Measurements from ENCODE around the gene DAPK2.
"Not testable (repeated sequence)": the region's sequence is repeated elsewhere in the genome, so short reads cannot be mapped to it uniquely, and the experiment has no call there.

DAPK2 gene

DNA sequence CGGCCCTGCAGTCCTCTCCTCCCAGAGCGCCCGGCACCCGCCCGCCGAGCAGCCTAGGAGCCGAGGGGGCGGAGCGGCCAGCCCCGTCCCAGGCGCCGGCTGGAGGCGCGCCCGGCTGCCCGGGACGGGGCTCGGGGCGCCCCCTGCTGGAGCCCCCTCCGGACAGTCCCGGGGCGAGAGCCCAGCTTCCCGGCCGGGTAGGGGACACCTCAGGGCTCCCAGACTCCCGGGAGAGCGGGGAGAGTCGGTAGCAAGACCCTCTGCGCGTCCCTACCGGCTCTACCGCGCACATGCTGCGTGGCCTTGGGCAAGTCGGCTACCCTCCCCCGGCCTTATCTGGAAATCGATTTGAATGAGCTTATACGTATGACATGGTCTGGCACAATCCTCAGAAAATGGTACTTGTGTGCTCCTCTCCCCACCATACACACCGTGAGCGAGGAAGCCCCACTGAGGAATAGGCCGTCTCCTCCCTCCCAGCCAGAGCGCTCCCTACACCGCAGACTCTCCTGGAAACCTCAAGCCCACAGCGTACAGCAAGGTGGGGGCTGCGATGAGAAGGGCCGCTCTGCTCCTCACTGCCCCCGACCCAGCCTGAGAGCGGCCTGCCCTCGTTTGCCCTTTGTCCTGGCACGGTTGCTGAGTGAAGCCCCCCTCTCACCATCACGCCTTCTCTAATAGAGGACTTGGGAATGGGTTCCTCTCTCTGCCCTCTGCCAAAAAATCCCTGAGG is at the start of gene DAPK2:
Gene DAPK2, minus strand, starts transcription at position 65 of the 733 bp plus-strand sequence. CDS start 6,224 bp downstream, outside the sequence.
- H3K4me3 ChIP-seq (ENCODE audit: low read depth, low read length), result peak within 1 kb of the TSS; percentile 46
- DNase-seq (ENCODE audit: low read depth), result no peak

DNA sequence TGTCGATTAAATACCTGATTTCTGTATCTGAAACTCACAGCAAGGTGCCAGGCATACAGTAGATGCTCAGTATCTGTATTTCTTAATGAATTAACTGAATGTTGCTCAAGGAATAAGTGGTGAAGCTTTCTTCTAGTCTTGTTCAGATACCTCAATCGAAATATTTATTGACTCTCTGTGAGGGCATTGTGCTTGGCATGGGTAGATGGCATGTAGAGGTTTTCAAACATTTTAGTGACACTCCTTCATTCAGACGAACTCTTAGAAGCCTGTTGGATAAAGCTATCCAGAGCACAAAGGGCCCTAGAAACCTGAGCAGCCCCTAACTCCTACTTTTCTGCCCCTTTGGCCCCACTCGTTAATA is 49.1 kb upstream of the DAPK2 start:
- DNase-seq (ENCODE audit: low read depth), result no peak
- peak overlapping the region; percentile 80 for H3K4me3 ChIP-seq (ENCODE audit: low read depth, low read length)

DNA sequence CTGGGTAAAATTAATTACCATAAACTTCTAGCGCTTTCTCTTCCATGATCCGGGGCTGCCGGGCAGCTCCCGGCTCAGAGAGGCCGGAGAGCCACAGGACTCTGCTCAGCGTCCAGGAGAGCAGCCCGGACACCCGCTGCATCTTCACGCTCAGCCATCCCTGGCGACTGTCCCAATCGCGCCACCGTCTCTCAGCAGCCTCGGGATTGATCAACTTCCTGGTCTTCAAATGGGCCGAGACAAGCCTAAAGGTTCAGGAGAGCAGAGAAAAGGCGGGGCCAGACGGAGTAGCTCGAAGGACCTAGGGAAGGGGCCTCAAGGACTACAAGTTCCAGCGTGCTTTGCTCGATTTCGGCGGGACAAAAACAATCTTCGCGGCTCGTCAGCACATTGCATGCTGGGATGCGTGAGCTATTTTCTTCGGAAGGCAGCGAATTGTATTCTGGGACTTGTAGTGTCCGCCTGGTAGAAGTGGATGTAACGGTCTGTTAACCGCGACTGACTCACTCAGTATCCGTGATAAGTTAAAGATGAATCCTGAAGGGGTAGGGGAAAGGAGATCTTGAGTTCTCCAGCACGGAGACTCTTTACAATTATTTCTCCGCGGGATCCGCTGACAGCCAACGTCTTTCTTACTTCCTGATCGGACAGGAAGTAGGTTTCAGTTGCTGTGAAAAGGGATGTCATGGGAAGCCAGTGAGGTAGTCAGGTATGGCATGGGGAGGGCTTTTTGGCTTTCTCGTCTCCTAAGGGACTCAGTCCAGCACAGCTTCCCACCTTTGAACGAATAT is 47.5 kb upstream of the DAPK2 start, which contains the start of gene CIAO2A:
Gene CIAO2A, minus strand, starts transcription at position 212 of the 791 bp plus-strand sequence. Its CDS starts 70 bp downstream, at position 142.
- H3K4me3 ChIP-seq (ENCODE audit: low read depth, low read length), result peak within 1 kb of the TSS; percentile 73
- peak; percentile 92 for DNase-seq (ENCODE audit: low read depth)

- H3K4me3 ChIP-seq (ENCODE audit: low read depth, low read length), result peak overlapping the region; percentile 73
- no peak for DNase-seq (ENCODE audit: low read depth)
Observed at GRCh38 chr15:64092864-64093626, 46.8 kb upstream of the DAPK2 start.

DNA sequence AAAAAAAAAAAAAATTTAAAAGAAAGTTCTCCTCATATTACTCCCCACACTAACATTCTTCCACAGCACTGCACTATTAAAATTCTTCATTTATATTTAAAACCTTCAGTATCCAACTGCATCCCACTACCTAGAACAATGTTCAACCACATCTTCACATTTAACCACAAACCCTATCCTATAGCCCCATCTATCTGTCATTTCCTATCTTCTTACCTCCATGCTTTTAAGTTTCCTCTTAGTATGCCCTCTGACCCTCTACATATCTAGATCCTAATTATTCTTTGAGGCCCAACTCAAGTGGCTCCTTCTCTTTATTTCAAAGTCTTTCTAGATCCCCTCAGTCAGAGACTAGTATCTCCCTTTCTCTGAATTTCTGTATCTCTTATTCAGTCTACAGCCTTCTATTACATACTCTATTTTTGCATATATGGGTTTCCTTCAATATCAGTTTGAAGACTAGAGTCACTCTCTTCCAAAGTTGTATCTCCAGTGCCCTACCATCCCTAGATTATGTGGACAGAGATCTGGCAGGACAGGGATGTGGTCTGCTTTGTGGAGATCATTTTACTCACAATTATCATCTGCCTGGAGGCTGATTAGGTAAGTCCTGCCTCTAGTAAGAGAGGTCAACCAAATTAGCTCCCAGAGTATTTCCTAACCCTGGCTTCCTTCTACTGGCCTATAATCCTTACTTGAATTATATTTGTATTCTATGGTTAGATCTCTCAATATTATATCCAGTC is 46.0 kb upstream of the DAPK2 start:
- H3K4me3 ChIP-seq (ENCODE audit: low read depth, low read length), result peak overlapping the region; percentile 73
- no peak for DNase-seq (ENCODE audit: low read depth)

DNA sequence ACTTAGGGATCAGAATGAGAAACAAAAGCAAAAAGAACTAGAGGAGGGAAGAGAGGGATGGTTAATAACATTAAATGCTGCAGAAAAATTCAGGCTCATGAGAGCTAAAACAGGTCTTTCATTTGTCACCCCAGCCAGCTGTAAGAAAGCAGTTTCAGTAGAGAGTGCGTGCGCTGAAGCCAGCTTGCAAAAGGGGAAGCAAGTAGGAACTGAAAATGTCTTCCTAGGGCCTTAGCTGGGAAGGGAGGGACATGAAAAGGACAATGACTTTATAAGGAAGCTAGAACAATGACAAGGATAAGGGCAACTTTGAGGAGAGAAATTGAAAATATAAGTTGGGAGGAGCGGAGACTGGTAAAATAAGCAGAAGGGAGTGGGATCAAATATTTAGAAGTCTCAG is 44.2 kb upstream of the DAPK2 start:
- no peak for DNase-seq (ENCODE audit: low read depth)
- no peak overlapping the region for H3K4me3 ChIP-seq (ENCODE audit: low read depth, low read length)

DNA sequence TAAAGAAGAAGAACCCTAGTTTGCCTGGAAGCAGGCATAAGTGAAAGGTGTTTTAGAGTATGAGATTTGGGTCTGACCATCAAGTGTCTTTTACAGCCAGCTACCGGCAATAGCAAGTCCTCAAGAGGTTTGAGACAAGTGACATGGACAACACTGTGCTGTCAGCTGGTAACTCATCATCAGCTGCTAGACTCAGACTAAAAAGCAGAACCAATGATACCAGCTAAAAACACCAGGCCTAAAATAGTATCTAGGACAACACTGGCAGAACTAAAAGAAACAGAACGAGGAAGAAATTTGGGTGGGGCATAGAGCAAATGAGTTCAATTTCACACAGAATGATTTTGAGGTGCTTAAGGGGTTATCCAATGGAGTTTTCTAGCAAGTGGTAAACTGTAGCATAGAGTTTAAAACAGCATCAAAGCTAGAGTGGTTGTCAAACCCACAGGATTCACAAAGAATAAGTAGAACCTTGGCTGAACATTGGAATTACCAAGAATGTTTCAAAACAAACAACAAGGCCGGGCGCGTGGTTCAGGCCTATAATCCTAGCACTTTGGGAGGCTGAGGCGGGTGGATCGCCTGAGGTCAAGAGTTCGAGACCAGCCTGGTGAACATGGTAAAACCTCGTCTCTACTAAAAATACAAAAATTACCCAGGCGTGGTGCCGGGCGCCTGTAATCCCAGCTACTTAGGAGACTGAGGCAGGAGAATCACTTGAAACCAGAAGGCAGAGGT is 43.4 kb upstream of the DAPK2 start:
- no peak for DNase-seq (ENCODE audit: low read depth)
- H3K4me3 ChIP-seq (ENCODE audit: low read depth, low read length), result no peak overlapping the region

- DNase-seq (ENCODE audit: low read depth), result no peak
- H3K4me3 ChIP-seq (ENCODE audit: low read depth, low read length), result no peak overlapping the region
Observed at GRCh38 chr15:64082757-64083156, 36.5 kb upstream of the DAPK2 start.

DNA sequence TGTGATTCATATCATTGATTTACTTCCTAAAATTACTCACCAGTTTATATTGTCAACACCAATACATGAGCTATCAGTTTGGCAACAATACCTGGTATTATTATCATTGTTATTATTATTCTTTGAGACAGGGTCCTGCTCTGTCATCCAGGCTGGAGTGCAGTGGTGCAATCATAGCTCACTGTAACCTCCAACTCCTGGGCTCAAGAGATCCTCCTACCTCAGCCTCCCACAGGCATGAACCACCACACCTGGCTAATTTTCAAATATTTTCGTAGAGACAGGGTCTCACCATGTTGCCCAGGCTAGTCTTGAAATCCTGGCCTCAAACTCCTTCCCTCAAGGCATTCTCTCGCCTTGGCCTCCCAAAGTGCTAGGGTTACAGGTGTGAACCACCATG is 27.2 kb upstream of the DAPK2 start:
- not testable (repeated sequence) for H3K4me3 ChIP-seq (ENCODE audit: low read depth, low read length); DNase-seq (ENCODE audit: low read depth)

DNA sequence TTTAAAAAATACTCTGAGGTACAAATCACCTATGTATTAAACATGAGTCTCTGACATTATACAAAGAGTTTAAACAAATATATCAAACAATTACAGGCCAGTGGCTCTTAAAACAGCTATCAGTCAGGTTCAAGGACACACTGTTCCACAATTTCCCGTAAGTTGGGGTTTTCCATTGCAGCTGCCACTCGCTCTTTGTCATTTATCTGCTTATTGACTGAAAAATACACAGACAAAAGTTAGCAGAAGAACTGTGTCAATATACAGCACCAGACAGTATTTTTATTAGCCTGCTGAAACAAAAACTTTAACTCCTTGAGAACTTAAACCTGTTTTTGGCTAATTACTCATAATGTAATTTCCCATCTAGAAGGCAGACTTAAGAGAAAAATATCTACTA is 26.5 kb upstream of the DAPK2 start:
- no peak overlapping the region for H3K4me3 ChIP-seq (ENCODE audit: low read depth, low read length)
- no peak for DNase-seq (ENCODE audit: low read depth)

DNA sequence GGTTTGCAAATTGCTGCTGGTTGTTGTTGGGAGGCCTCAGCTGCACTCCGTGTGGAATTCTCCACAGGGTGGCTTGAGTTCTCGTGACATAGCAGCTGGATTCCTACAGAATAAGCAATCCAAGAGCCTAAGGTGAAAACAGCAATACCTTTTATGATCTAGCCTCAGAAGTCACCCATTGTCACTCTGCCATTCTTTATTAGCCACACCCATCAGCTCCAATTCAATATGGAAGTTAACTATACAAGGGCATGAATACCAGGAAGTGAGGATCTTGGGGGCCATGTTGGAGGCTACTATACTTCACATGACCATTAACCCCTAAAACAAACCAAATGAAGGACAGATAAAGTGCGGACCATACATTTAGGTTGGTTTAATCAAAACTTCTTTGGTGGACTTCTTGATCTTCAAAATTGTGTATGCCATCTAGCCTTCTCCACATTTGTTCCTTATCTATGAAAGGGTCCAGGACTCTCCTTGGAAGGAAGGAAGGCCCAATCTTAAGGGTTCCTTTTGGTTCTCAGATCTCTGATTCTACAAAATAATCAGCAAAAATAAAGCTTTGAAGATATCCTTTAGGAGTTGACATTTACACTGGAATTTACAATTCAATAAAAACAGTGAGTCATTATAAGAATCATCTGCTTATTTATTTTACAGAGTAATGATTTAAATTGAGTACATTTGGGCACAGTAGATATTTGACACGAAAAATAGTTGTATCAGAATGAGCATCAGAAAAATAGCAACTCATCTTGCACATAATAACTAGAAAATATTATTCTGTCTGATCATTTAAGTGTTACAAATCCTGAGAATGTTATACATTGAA is 25.9 kb upstream of the DAPK2 start:
- DNase-seq (ENCODE audit: low read depth), result no peak
- H3K4me3 ChIP-seq (ENCODE audit: low read depth, low read length), result no peak overlapping the region

DNA sequence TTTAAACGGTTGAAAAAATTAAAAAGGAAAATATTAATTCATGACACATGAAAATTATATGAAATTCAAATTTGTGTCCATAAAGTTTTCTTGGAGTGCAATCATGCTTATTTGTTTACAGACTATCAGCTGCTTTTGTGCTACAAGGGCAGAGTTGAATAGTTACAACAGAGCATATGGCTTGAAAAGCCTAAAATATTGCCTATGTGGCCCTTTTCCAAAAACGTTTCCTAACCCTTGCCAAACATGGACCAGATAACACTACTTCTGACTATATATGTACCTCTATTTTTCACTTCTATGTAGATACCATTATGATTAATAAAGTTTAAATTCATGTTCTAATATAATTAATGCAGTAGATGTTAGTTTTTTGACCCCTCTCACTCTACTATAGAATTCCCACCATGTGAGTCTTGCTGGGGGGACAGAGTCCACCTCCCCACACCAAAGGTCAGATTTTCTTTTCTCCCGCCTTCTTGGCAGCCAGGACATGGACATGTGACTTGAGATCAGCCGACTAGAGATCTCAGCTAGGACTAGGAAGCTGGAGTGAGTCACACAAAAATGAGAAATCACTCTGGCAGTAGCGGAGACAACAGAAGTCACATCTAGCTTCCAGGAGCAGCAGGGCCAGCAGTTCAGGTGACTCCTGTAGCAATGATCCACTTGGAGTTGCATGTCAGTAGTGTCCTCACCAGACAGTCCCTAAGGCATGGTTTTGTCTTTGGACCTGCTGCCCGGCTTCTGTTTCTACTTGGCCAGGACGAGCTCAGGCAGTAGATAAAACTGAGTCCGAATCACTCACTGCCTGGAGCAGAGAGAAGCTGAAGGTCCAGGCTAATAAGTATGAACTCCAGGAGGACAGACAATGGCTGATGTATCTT is 24.9 kb upstream of the DAPK2 start:
- DNase-seq (ENCODE audit: low read depth), result peak; percentile 51
- no peak overlapping the region for H3K4me3 ChIP-seq (ENCODE audit: low read depth, low read length)

DNA sequence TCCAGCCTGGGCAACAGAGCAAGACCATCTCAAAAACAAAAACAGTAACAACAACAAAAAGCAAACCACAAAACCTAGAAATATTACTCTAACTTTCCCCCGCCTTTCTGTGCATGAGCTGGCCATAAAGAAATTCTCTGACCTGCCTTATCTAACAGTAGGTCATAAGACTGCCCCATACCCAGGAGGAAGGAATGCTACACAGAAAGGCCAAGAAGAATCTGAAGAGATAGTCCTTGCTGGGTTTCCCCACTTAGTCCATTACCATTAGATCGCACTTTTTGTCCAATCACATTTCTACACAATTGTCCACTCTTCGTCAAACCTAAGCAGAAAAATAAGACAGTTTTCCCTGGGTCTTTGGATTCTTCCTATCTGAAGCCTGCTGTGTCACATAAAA is 23.8 kb upstream of the DAPK2 start:
- no peak for DNase-seq (ENCODE audit: low read depth)
- H3K4me3 ChIP-seq (ENCODE audit: low read depth, low read length), result no peak overlapping the region

DNA sequence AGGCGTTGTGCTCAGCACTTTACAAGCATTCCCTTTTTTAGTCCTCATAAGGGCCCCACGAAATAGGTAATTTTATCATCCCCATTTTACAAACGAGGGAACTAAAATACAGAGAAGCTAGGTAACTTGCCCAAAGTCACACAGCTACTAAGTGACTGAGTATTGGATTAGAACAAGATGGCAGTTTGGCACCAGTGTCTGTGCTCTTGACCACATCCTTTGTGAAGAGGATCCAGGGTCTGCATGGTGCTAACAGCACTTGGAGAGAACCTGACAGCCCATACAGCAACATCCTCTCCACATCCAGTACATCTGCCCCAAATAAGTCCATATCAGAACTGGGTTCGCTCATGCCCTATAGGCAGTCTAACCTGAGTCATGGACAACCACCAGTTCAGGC is 21.8 kb upstream of the DAPK2 start:
- no peak for DNase-seq (ENCODE audit: low read depth)
- H3K4me3 ChIP-seq (ENCODE audit: low read depth, low read length), result no peak overlapping the region

- no peak for DNase-seq (ENCODE audit: low read depth)
- no peak overlapping the region for H3K4me3 ChIP-seq (ENCODE audit: low read depth, low read length)
Observed at GRCh38 chr15:64067564-64068030, 21.3 kb upstream of the DAPK2 start.

DNA sequence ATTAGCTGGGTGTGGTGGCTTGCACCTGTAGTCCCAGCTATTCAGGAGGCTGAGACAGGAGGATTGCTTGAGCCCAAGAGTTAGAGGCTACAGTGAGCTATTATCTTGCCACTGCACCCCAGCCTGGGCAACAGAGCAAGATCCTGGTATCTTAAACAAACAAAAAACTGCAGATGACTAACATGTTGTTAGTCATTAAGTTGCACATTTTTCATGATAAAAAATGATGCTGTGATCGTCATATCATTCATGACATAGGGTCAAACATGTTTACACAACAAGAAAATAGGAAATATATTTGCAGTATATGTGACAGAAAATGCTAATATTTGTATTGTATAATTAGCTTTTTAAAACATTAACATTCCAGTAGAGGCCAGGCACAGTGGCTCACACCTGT is 20.2 kb upstream of the DAPK2 start:
- no peak overlapping the region for H3K4me3 ChIP-seq (ENCODE audit: low read depth, low read length)
- DNase-seq (ENCODE audit: low read depth), result no peak

GRCh38 chr15:64060716-64061115 is 14.4 kb upstream of the DAPK2 start:
- no peak overlapping the region for H3K4me3 ChIP-seq (ENCODE audit: low read depth, low read length)
- no peak for DNase-seq (ENCODE audit: low read depth)
